ENCODE measurements around the gene GLS. TPM values are rescaled to one million over a fixed set of nuclear protein-coding genes. Genes with fewer than 3 reads are reported as not detected.
"Not testable (repeated sequence)": the region's sequence is repeated elsewhere in the genome, so short reads cannot be mapped to it uniquely, and the experiment has no call there.

The GLS gene
- total RNA-seq, 2 donors from 2014 or later, result 282 to 501 TPM

GRCh38 chr2:190873451-190873850 is 7.2 kb upstream of the GLS start:
- ATAC-seq; H3K27ac Mint-ChIP-seq; H3K36me3 Mint-ChIP-seq; DNase-seq (ENCODE audit: low spot score in 2 of 2); H3K9me3 Mint-ChIP-seq: not testable (repeated sequence)

- no peak for ATAC-seq
- peaks cover 0 to 9% of the 10 kb centered on the region in 2 donors for H3K36me3 Mint-ChIP-seq
- H3K27ac Mint-ChIP-seq, result peak overlapping the region; percentile 40 to 57
- DNase-seq (ENCODE audit: low spot score in 2 of 2), result no peak
- no peaks in the 10 kb centered on the region for H3K9me3 Mint-ChIP-seq
These were observed 4.7 kb upstream of the GLS start for GRCh38 chr2:190875891-190876290.

GRCh38 chr2:190876631-190877030 is 4.0 kb upstream of the GLS start:
- H3K36me3 Mint-ChIP-seq, result peaks cover 2 to 11% of the 10 kb centered on the region in 2 donors
- ATAC-seq, result no peak
- no peak overlapping the region for H3K27ac Mint-ChIP-seq
- no peaks in the 10 kb centered on the region for H3K9me3 Mint-ChIP-seq
- DNase-seq (ENCODE audit: low spot score in 2 of 2), result no peak

GRCh38 chr2:190877436-190877835 is 3.2 kb upstream of the GLS start:
- ATAC-seq (no peak), DNase-seq (ENCODE audit: low spot score in 2 of 2) (no peak)
- H3K27ac Mint-ChIP-seq, result peak overlapping the region in 1 of 2 donors; percentile 81
- no peaks in the 10 kb centered on the region for H3K9me3 Mint-ChIP-seq
- H3K36me3 Mint-ChIP-seq, result peaks cover 9 to 16% of the 10 kb centered on the region in 2 donors

GRCh38 chr2:190879474-190880377 is 895 bp upstream of the GLS start:
- H3K36me3 Mint-ChIP-seq, result peaks cover 32 to 34% of the 10 kb centered on the region in 2 donors
- no peak for DNase-seq (ENCODE audit: low spot score in 2 of 2)
- H3K9me3 Mint-ChIP-seq, result no peaks in the 10 kb centered on the region
- ATAC-seq, result peak; percentile 1 to 19
- peak overlapping the region; percentile 99 for H3K27ac Mint-ChIP-seq

- H3K27ac Mint-ChIP-seq, result peak overlapping the region; percentile 95 to 99
- peaks cover 34 to 39% of the 10 kb centered on the region in 2 donors for H3K36me3 Mint-ChIP-seq
- no peak for DNase-seq (ENCODE audit: low spot score in 2 of 2)
- H3K9me3 Mint-ChIP-seq, result no peaks in the 10 kb centered on the region
- no peak for ATAC-seq
These were observed 520 bp downstream of the GLS start for GRCh38 chr2:190881084-190881597.

- H3K9me3 Mint-ChIP-seq, result no peaks in the 10 kb centered on the region
- peaks cover 34 to 39% of the 10 kb centered on the region in 2 donors for H3K36me3 Mint-ChIP-seq
- ATAC-seq (peak; percentile 51 to 54), DNase-seq (ENCODE audit: low spot score in 2 of 2) (peak; percentile 67 to 87)
- peak overlapping the region; percentile 99 to 100 for H3K27ac Mint-ChIP-seq
These were observed 1.2 kb downstream of the GLS start for GRCh38 chr2:190881598-190882410.

- Mint-ChIP-seq H3K9me3 (no peaks in the 10 kb centered on the region), H3K36me3 (peaks cover 34 to 39% of the 10 kb centered on the region in 2 donors), H3K27ac (peak overlapping the region; percentile 99 to 100)
- peak; percentile 1 to 4 for ATAC-seq
- no peak for DNase-seq (ENCODE audit: low spot score in 2 of 2)
These were observed 1.8 kb downstream of the GLS start for GRCh38 chr2:190882411-190882766.

GRCh38 chr2:190882856-190883582 is 2.4 kb downstream of the GLS start:
- DNase-seq (ENCODE audit: low spot score in 2 of 2) (no peak), ATAC-seq (no peak)
- Mint-ChIP-seq H3K36me3 (peaks cover 34 to 45% of the 10 kb centered on the region in 2 donors), H3K9me3 (no peaks in the 10 kb centered on the region), H3K27ac (peak overlapping the region; percentile 99 to 100)

GRCh38 chr2:190885844-190886243 is 5.2 kb downstream of the GLS start:
- Mint-ChIP-seq H3K27ac (peak overlapping the region; percentile 56 to 99), H3K36me3 (peaks cover 26 to 64% of the 10 kb centered on the region in 2 donors)
- H3K9me3 Mint-ChIP-seq; ATAC-seq; DNase-seq (ENCODE audit: low spot score in 2 of 2): not testable (repeated sequence)

GRCh38 chr2:190887089-190887488 is 6.5 kb downstream of the GLS start:
- Mint-ChIP-seq H3K27ac (peak overlapping the region in 1 of 2 donors; percentile 72), H3K9me3 (no peaks in the 10 kb centered on the region), H3K36me3 (peaks cover 26 to 63% of the 10 kb centered on the region in 2 donors)
- ATAC-seq, result peak; percentile 53 to 61
- DNase-seq (ENCODE audit: low spot score in 2 of 2), result no peak

- no peaks in the 10 kb centered on the region for H3K9me3 Mint-ChIP-seq
- DNase-seq (ENCODE audit: low spot score in 2 of 2) (no peak), ATAC-seq (no peak)
- H3K27ac Mint-ChIP-seq, result peak overlapping the region in 1 of 2 donors; percentile 19
- peaks cover 18 to 50% of the 10 kb centered on the region in 2 donors for H3K36me3 Mint-ChIP-seq
These were observed 7.8 kb downstream of the GLS start for GRCh38 chr2:190888449-190888848.

GRCh38 chr2:190889175-190889943 is 8.7 kb downstream of the GLS start:
- ATAC-seq (no peak), DNase-seq (ENCODE audit: low spot score in 2 of 2) (no peak)
- Mint-ChIP-seq H3K36me3 (peaks cover 10 to 41% of the 10 kb centered on the region in 2 donors), H3K27ac (peak overlapping the region in 1 of 2 donors; percentile 88), H3K9me3 (no peaks in the 10 kb centered on the region)

- H3K9me3 Mint-ChIP-seq, result no peaks in the 10 kb centered on the region
- no peak for ATAC-seq
- H3K36me3 Mint-ChIP-seq, result peaks cover 8 to 31% of the 10 kb centered on the region in 2 donors
- DNase-seq (ENCODE audit: low spot score in 2 of 2), result no peak
- H3K27ac Mint-ChIP-seq, result peak overlapping the region; percentile 31 to 65
These were observed 10.8 kb downstream of the GLS start for GRCh38 chr2:190891372-190891771.

GRCh38 chr2:190891889-190892288 is 11.3 kb downstream of the GLS start:
- ATAC-seq, result no peak
- H3K27ac Mint-ChIP-seq, result peak overlapping the region in 1 of 2 donors; percentile 22
- H3K9me3 Mint-ChIP-seq, result no peaks in the 10 kb centered on the region
- no peak for DNase-seq (ENCODE audit: low spot score in 2 of 2)
- H3K36me3 Mint-ChIP-seq, result peaks cover 13 to 37% of the 10 kb centered on the region in 2 donors

GRCh38 chr2:190893157-190893556 is 12.5 kb downstream of the GLS start:
- H3K27ac Mint-ChIP-seq, result no peak overlapping the region
- DNase-seq (ENCODE audit: low spot score in 2 of 2) (no peak), ATAC-seq (no peak)
- no peaks in the 10 kb centered on the region for H3K9me3 Mint-ChIP-seq
- peaks cover 13 to 34% of the 10 kb centered on the region in 2 donors for H3K36me3 Mint-ChIP-seq
